HepG2 (cell line): ENCODE data around the gene EPHX1. TPM values are rescaled to one million over a fixed set of nuclear protein-coding genes. Genes with fewer than 3 reads are reported as not detected.

Experiments used
- ATAC-seq: fragments of 200-7000 bp; cut with Tn5 transposase; 3 replicates; pipeline ENCODE4 v1.9.1; 2020; ENCODE audit warnings: mild to moderate bottlenecking, moderate library complexity
- BruUV-seq: library from RNA; stranded (reverse); fragments of 400-500 nt; replicated peaks from 2 replicates; lab custom pipeline; 2021; lab: Mats Ljungman, UMichigan
- CTCF ChIA-PET: fragments of 300-600 bp; formaldehyde crosslinking; extraction: SDS; loops from one replicate; lab custom pipeline; 2021; ENCODE audit warnings: low total read pairs, inconsistent platforms, low intra/inter-chr PET ratio; lab: Yijun Ruan, JAX
- POLR2A ChIA-PET: fragments of 350-600 bp; sonication (Branson Sonifier 250); formaldehyde crosslinking; loops from one replicate; lab custom pipeline; 2020; ENCODE audit warnings: antibody characterized with exemption, inconsistent platforms; lab: Yijun Ruan, JAX
- DNase-seq: peaks from one replicate; pipeline ENCODE4 v3.0.0-alpha.2; 2015; ENCODE audit warnings: low spot score
- FAIRE-seq: peaks from 3 replicates; lab custom pipeline; 2011; peaks lifted over from hg19 to GRCh38; lab: Jason Lieb, UNC
- H2AFZ ChIP-seq: one replicate; pipeline ENCODE4 v1.6.1; 2011; ENCODE audit warnings: low read length, inconsistent platforms
- H3K27ac ChIP-seq: fragments of 300-600 bp; 3 replicates; pipeline ENCODE4 v1.8.0; 2011; ENCODE audit warnings: mixed run types, mild to moderate bottlenecking, mixed read lengths, low read length, inconsistent platforms; ENCODE audit not compliant: insufficient read depth; ENCODE audit errors: extremely low read length
- H3K27me3 ChIP-seq, 2 experiments: fragments of 200-600 bp in 1 of 2; 2 replicates in 1 of 2; 3 replicates in 1 of 2; pipeline versions ENCODE4 v1.6.0 to v1.8.0; 2011; ENCODE audit warnings: low read length in 2 of 2, mild to moderate bottlenecking in 2 of 2, moderate library complexity in 2 of 2, inconsistent platforms in 1 of 2; ENCODE audit not compliant: insufficient read depth in 2 of 2, control insufficient read depth in 1 of 2
- H3K36me3 ChIP-seq, 2 experiments: fragments of 200-600 bp in 1 of 2; replicated peaks in 1 of 2; 2 replicates in 1 of 2; 3 replicates in 1 of 2; pipeline versions ENCODE4 v1.5.1 to v1.8.0; 2011; ENCODE audit warnings: low read length in 2 of 2, inconsistent platforms in 1 of 2; ENCODE audit not compliant: insufficient read depth in 2 of 2, control insufficient read depth in 1 of 2
- H3K4me1 ChIP-seq: 2 replicates; pipeline ENCODE4 v1.5.1; 2012; ENCODE audit warnings: low read length, inconsistent platforms; ENCODE audit not compliant: insufficient read depth
- H3K4me2 ChIP-seq: 2 replicates; pipeline ENCODE4 v1.6.0; 2011; ENCODE audit warnings: low read depth, low read length, inconsistent platforms
- H3K4me3 ChIP-seq, 3 experiments: fragments of 200-600 bp in 1 of 3; sonication (generic), shearing (Covaris generic) in 1 of 3; replicated peaks in 1 of 3; 2 replicates each; pipeline ENCODE4 v1.5.1; 2011 to 2016; ENCODE audit warnings: low read length in 3 of 3, inconsistent platforms in 2 of 3, low read depth in 2 of 3, mild to moderate bottlenecking in 2 of 3, control low read depth in 1 of 3, mixed read lengths in 1 of 3; ENCODE audit not compliant: insufficient read depth in 1 of 3
- H3K79me2 ChIP-seq: one replicate; pipeline ENCODE4 v1.6.1; 2011; ENCODE audit warnings: low read length, inconsistent platforms; ENCODE audit not compliant: insufficient read depth
- H3K9ac ChIP-seq: 2 replicates; pipeline ENCODE4 v1.6.0; 2011; ENCODE audit warnings: mild to moderate bottlenecking, low read depth, low read length, inconsistent platforms; ENCODE audit not compliant: insufficient read depth
- H3K9me3 ChIP-seq: 2 replicates; pipeline ENCODE4 v1.5.1; 2012; ENCODE audit warnings: mild to moderate bottlenecking, low read length
- H4K20me1 ChIP-seq: 2 replicates; pipeline ENCODE4 v1.6.0; 2011; ENCODE audit warnings: inconsistent platforms, mild to moderate bottlenecking, low read length, moderate library complexity; ENCODE audit not compliant: insufficient read depth
- ARNTL ChIP-seq: sonication (generic); formaldehyde crosslinking; IDR thresholded peaks from 2 replicates; pipeline ENCODE4 v1.4.0; 2020; ENCODE audit warnings: mild to moderate bottlenecking, missing genetic modification reagents
- FLYWCH1 ChIP-seq: sonication (generic); formaldehyde crosslinking; IDR thresholded peaks from 2 replicates; pipeline ENCODE4 v1.8.1; 2023; ENCODE audit warnings: mild to moderate bottlenecking, missing genetic modification reagents
- FOXP1 ChIP-seq, 2 experiments: fragments of 450-650 bp in 1 of 2; IDR thresholded peaks; 2 replicates each; pipeline ENCODE4 v1.6.1; 2017 to 2018; ENCODE audit warnings: antibody characterized with exemption in 1 of 2
- HMG20A ChIP-seq: IDR thresholded peaks from 2 replicates; pipeline ENCODE4 v1.6.1; 2016; ENCODE audit warnings: borderline replicate concordance
- HOXA7 ChIP-seq: sonication (generic); formaldehyde crosslinking; IDR thresholded peaks from 2 replicates; pipeline ENCODE4 v1.8.1; 2022; ENCODE audit warnings: mild to moderate bottlenecking, missing genetic modification reagents, moderate library complexity
- JUN ChIP-seq: sonication (generic); formaldehyde crosslinking; IDR thresholded peaks from 2 replicates; pipeline ENCODE4 v1.4.0; 2020; ENCODE audit warnings: mild to moderate bottlenecking, missing genetic modification reagents
- KAT2B ChIP-seq: fragments of 150-350 bp; IDR thresholded peaks from 2 replicates; pipeline ENCODE4 v1.6.1; 2014; ENCODE audit warnings: low read depth, low read length, borderline replicate concordance
- KLF12 ChIP-seq: sonication (generic); formaldehyde crosslinking; IDR thresholded peaks from 2 replicates; pipeline ENCODE4 v1.4.0; 2020; ENCODE audit warnings: missing genetic modification reagents, borderline replicate concordance
- PHF8 ChIP-seq: sonication (generic); formaldehyde crosslinking; IDR thresholded peaks from 2 replicates; pipeline ENCODE4 v1.5.0; 2020; ENCODE audit warnings: missing genetic modification reagents
- SSRP1 ChIP-seq: IDR thresholded peaks from 2 replicates; pipeline ENCODE4 v1.6.1; 2016; ENCODE audit warnings: control low read depth
- SYNCRIP ChIP-seq: fragments of 200-400 bp; formaldehyde crosslinking; IDR thresholded peaks from 2 replicates; pipeline ENCODE4 v1.6.1; 2018; ENCODE audit warnings: mild to moderate bottlenecking, low read depth, low read length; ENCODE audit not compliant: insufficient read depth
- ZBTB21 ChIP-seq: sonication (generic); formaldehyde crosslinking; IDR thresholded peaks from 2 replicates; pipeline ENCODE4 v1.4.0; 2020; ENCODE audit warnings: missing genetic modification reagents
- ZNF24 ChIP-seq: fragments of 450-650 bp; IDR thresholded peaks from 2 replicates; pipeline ENCODE4 v1.6.1; 2017; ENCODE audit warnings: antibody characterized with exemption, mild to moderate bottlenecking
- WGBS: methylation state at CpG from one replicate; pipeline ENCODE4 v1.1.6; 2017; ENCODE audit warnings: low lambda C conversion rate; 5-methylcytosine and 5-hydroxymethylcytosine counted together
- in situ Hi-C: cut with HindIII; loops from 2 replicates; pipeline ENCODE4 v1.10.0; 2017; ENCODE audit warnings: low pct_unique_long_range_greater_than_20kb; ENCODE audit not compliant: extremely low pct_ligation_motif_present
- intact Hi-C: fragments of 100-400 bp; cut with micrococcal nuclease; formaldehyde crosslinking; loops from one replicate; pipeline ENCODE4 v1.10.0; 2022; ENCODE audit not compliant: unreplicated experiment
- polyA plus RNA-seq, 8 experiments: library from polyadenylated mRNA; depleted of rRNA in 3 of 8; stranded (reverse) in 7 of 8; unstranded in 1 of 8; fragments of >200 nt; fragmentation: Illumina TruSeq in 4 of 8; extraction: Trizol in 4 of 8; gene quantifications; 2 replicates each; pipeline versions ENCODE4 v1.2.1 to v1.2.3, GENCODE V29; 2011 to 2016; ENCODE audit warnings: low read depth in 4 of 8, missing spikeins in 1 of 8, mixed read lengths in 1 of 8; ENCODE audit not compliant: insufficient read depth in 1 of 8
- total RNA-seq, 5 experiments: library from RNA; depleted of rRNA; stranded (reverse); fragments of >200 nt; fragmentation: Illumina TruSeq; extraction: Trizol; gene quantifications; 2 replicates each; pipeline ENCODE4 v1.2.3, GENCODE V29; 2016; ENCODE audit warnings: low read depth in 1 of 5
- TF ChIP-seq, protein P1 (sequence below): sonication (generic); formaldehyde crosslinking; IDR thresholded peaks from 2 replicates; pipeline ENCODE4 v1.4.0; 2020; ENCODE audit warnings: missing genetic modification reagents, borderline replicate concordance
- TF ChIP-seq, protein P2 (sequence below): sonication (generic); formaldehyde crosslinking; IDR thresholded peaks from 2 replicates; pipeline ENCODE4 v1.4.0; 2020; ENCODE audit warnings: mild to moderate bottlenecking, missing genetic modification reagents, borderline replicate concordance
- TF ChIP-seq, protein P3 (sequence below): sonication (generic); formaldehyde crosslinking; IDR thresholded peaks from 2 replicates; pipeline ENCODE4 v1.4.0; 2020; ENCODE audit warnings: missing genetic modification reagents
- TF ChIP-seq, protein P4 (sequence below): conservative IDR thresholded peaks from 2 replicates; pipeline ENCODE4 v1.6.1; 2018; ENCODE audit warnings: missing genetic modification reagents

EPHX1 gene
- total and polyA plus RNA-seq, 2 of the 13 experiments (the other 11 are each of a cell fraction or from before 2014, with no cell fraction given), result 27.7 to 36.5 TPM

DNA sequence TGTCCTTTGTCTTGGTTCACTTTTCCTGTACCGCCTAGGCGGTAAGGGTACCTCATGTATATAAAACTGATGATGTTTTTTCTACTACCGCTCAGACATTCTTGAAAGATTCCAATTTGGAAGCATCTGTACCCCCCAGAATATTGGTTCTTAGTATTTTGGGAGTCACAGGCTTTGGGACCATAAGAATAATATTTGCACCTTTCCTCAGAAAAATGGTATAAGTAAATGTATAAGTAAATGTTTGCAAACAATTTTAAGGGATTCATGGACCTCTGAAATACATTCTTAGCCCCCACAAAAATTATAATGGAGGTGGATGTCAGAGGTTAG, 31.6 kb upstream of the EPHX1 start:
- Histone ChIP-seq H3K27ac (peak overlapping the region; percentile 97), H3K9ac (peak overlapping the region; percentile 98), H3K4me3 (peak overlapping the region; percentile 96 to 99 (median 97)), H4K20me1 (peaks cover 31% of the 10 kb centered on the region), H3K79me2 (peaks cover 54% of the 10 kb centered on the region), H2AFZ (no peak overlapping the region), H3K27me3 (no peaks in the 10 kb centered on the region; a peak in 1 of 5 replicates), H3K4me1 (peaks cover 63% of the 10 kb centered on the region), H3K9me3 (no peaks in the 10 kb centered on the region), H3K36me3 (peaks cover 0 to 3% of the 10 kb centered on the region in 2 experiments; a peak in 2 of 5 replicates), H3K4me2 (peak overlapping the region; percentile 90)
- BruUV-seq, result no TSS peak
- 1% methylated on average over 3 of the region's 3 CpGs for WGBS
- POLR2A ChIA-PET, result interaction anchor here (0.9 to 6.6 kb wide), 28 partner anchors 8 to 333 kb away, joined by 3 to 87 read pairs (median 6); partner anchors contain the start of genes ENAH, EPHX1, LEFTY1 and PYCR2
- intact Hi-C loops, result loop anchor here (5.0 to 10.0 kb wide), 2 partner anchors 144 to 196 kb away; partner anchors contain the start of gene PYCR2
- no peak for ATAC-seq
- CTCF ChIA-PET, result interaction anchor here (1.3 to 1.9 kb wide), 3 partner anchors 68 to 303 kb away, joined by 3 to 17 read pairs (median 9); no protein-coding TSS in a partner anchor
- no peak for FAIRE-seq
- no peak for DNase-seq
- in situ Hi-C loops, result no loop called here
- TF ChIP-seq, protein P1, sequence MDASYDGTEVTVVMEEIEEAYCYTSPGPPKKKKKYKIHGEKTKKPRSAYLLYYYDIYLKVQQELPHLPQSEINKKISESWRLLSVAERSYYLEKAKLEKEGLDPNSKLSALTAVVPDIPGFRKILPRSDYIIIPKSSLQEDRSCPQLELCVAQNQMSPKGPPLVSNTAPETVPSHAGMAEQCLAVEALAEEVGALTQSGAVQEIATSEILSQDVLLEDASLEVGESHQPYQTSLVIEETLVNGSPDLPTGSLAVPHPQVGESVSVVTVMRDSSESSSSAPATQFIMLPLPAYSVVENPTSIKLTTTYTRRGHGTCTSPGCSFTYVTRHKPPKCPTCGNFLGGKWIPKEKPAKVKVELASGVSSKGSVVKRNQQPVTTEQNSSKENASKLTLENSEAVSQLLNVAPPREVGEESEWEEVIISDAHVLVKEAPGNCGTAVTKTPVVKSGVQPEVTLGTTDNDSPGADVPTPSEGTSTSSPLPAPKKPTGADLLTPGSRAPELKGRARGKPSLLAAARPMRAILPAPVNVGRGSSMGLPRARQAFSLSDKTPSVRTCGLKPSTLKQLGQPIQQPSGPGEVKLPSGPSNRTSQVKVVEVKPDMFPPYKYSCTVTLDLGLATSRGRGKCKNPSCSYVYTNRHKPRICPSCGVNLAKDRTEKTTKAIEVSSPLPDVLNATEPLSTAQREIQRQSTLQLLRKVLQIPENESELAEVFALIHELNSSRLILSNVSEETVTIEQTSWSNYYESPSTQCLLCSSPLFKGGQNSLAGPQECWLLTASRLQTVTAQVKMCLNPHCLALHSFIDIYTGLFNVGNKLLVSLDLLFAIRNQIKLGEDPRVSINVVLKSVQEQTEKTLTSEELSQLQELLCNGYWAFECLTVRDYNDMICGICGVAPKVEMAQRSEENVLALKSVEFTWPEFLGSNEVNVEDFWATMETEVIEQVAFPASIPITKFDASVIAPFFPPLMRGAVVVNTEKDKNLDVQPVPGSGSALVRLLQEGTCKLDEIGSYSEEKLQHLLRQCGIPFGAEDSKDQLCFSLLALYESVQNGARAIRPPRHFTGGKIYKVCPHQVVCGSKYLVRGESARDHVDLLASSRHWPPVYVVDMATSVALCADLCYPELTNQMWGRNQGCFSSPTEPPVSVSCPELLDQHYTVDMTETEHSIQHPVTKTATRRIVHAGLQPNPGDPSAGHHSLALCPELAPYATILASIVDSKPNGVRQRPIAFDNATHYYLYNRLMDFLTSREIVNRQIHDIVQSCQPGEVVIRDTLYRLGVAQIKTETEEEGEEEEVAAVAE (CRISPR knock-in tag), result no peak
- TF ChIP-seq FLYWCH1 (CRISPR knock-in tag), result no peak
- TF ChIP-seq, protein P2, sequence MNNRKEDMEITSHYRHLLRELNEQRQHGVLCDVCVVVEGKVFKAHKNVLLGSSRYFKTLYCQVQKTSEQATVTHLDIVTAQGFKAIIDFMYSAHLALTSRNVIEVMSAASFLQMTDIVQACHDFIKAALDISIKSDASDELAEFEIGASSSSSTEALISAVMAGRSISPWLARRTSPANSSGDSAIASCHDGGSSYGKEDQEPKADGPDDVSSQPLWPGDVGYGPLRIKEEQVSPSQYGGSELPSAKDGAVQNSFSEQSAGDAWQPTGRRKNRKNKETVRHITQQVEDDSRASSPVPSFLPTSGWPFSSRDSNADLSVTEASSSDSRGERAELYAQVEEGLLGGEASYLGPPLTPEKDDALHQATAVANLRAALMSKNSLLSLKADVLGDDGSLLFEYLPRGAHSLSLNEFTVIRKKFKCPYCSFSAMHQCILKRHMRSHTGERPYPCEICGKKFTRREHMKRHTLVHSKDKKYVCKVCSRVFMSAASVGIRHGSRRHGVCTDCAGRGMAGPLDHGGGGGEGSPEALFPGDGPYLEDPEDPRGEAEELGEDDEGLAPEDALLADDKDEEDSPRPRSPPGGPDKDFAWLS (CRISPR knock-in tag), result no peak
- TF ChIP-seq, protein P3, sequence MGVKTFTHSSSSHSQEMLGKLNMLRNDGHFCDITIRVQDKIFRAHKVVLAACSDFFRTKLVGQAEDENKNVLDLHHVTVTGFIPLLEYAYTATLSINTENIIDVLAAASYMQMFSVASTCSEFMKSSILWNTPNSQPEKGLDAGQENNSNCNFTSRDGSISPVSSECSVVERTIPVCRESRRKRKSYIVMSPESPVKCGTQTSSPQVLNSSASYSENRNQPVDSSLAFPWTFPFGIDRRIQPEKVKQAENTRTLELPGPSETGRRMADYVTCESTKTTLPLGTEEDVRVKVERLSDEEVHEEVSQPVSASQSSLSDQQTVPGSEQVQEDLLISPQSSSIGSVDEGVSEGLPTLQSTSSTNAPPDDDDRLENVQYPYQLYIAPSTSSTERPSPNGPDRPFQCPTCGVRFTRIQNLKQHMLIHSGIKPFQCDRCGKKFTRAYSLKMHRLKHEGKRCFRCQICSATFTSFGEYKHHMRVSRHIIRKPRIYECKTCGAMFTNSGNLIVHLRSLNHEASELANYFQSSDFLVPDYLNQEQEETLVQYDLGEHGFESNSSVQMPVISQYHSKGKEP (CRISPR knock-in tag), result no peak
- TF ChIP-seq ZNF24, result no peak
- TF ChIP-seq, protein P4, sequence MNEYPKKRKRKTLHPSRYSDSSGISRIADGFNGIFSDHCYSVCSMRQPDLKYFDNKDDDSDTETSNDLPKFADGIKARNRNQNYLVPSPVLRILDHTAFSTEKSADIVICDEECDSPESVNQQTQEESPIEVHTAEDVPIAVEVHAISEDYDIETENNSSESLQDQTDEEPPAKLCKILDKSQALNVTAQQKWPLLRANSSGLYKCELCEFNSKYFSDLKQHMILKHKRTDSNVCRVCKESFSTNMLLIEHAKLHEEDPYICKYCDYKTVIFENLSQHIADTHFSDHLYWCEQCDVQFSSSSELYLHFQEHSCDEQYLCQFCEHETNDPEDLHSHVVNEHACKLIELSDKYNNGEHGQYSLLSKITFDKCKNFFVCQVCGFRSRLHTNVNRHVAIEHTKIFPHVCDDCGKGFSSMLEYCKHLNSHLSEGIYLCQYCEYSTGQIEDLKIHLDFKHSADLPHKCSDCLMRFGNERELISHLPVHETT, result no peak
- no peak for TF ChIP-seq JUN (CRISPR knock-in tag)
- no peak for TF ChIP-seq HOXA7 (CRISPR knock-in tag)
- no peak for TF ChIP-seq SSRP1 (CRISPR knock-in tag)
- TF ChIP-seq ZBTB21 (CRISPR knock-in tag), result no peak
- no peak for TF ChIP-seq SYNCRIP
- no peak for TF ChIP-seq FOXP1 (IDR thresholded peaks at IDR 0.05)
- TF ChIP-seq FOXP1 (CRISPR knock-in tag; IDR thresholded peaks at IDR 0.05), result no peak
- TF ChIP-seq ARNTL, result no peak
- no peak for TF ChIP-seq KLF12
- TF ChIP-seq KAT2B, result no peak
- TF ChIP-seq HMG20A, result no peak
- TF ChIP-seq PHF8, result no peak
